VCaP (cell line): ENCODE results near the gene NOC4L.
"Not testable (repeated sequence)": the region's sequence is repeated elsewhere in the genome, so short reads cannot be mapped to it uniquely, and the experiment has no call there.

Source experiments
- H3K27ac ChIP-seq: fragments of 450-650 bp; 2 replicates; pipeline ENCODE4 v1.5.1; 2017
- CTCF ChIP-seq: fragments of 450-650 bp; conservative IDR thresholded peaks from 2 replicates; pipeline ENCODE4 v1.5.1; 2017; ENCODE audit warnings: mild to moderate bottlenecking, moderate library complexity

The NOC4L gene

GRCh38 chr12:132146772-132147422 is 2.6 kb downstream of the NOC4L start:
- TF ChIP-seq CTCF, result no peak
- H3K27ac ChIP-seq, result no peak overlapping the region

DNA sequence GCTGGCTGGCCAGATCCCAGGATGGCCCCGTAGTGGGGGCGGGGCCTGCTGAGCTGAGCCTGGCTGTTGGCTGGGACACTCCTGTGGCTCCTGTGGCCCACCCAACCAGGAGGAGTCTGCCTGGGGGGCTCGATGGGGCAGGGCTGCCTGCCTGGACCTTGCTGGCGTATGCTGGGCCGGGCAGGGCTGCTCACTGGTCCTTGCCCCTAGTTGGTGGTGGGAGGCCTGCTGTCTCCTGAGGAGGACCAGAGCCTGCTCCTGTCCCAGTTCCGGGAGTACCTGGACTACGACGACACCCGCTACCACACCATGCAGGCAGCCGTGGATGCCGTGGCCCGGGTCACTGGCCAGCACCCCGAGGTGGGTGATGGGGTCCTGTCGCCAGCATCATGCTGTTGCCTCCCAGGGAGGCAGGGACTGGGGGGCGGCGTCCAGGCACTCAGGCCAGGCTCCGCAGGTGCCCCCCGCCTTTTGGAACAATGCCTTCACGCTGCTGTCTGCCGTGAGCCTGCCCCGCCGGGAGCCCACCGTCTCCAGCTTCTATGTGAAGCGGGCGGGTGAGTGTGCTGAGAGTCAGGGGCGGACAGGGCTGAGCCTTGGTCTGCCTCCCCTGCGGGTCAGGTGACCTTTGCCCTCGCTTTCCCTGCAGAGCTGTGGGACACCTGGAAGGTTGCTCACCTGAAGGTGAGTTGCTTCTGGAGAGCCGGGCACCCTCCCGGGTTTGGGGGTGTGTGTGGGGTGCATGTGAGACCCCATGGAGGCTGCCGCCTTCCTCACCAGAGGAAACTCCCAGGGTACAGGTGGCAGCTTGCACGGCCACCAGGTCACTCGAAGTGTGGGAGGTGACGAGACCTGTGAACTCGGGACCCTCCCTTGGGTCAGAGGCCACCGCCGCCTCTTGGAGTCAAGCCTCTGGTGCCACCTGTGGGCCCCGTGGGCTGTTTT is 3.4 kb downstream of the NOC4L start:
- no peak for TF ChIP-seq CTCF
- H3K27ac ChIP-seq, result no peak overlapping the region

GRCh38 chr12:132148368-132149045 is 4.2 kb downstream of the NOC4L start:
- no peak overlapping the region for H3K27ac ChIP-seq
- TF ChIP-seq CTCF, result no peak

- H3K27ac ChIP-seq, result not testable (repeated sequence)
These were observed 5.3 kb downstream of the NOC4L start for GRCh38 chr12:132149526-132149925.

GRCh38 chr12:132150780-132151144 is 6.5 kb downstream of the NOC4L start:
- no peak overlapping the region for H3K27ac ChIP-seq
- TF ChIP-seq CTCF, result no peak

DNA sequence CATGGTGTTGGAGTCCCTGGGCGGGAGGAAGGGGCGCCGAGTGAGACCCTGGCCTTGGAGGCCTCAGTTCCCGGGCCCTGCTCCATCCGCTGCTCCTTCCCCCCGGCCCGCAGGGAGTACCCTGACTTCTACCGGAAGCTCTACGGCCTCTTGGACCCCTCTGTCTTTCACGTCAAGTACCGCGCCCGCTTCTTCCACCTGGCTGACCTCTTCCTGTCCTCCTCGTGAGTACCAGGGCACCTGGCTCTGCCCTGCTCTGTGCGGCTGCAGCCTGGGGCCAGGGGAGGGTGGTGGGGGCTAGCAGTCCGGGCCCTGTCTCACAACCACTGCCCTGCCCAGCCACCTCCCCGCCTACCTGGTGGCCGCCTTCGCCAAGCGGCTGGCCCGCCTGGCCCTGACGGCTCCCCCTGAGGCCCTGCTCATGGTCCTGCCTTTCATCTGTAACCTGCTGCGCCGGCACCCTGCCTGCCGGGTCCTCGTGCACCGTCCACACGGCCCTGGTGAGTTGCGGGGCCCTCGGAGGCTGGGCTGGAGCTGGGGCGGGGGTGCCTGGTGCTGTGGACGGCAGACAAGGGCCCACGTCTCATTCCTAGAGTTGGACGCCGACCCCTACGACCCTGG is 7.0 kb downstream of the NOC4L start:
- no peak overlapping the region for H3K27ac ChIP-seq
- TF ChIP-seq CTCF, result no peak

DNA sequence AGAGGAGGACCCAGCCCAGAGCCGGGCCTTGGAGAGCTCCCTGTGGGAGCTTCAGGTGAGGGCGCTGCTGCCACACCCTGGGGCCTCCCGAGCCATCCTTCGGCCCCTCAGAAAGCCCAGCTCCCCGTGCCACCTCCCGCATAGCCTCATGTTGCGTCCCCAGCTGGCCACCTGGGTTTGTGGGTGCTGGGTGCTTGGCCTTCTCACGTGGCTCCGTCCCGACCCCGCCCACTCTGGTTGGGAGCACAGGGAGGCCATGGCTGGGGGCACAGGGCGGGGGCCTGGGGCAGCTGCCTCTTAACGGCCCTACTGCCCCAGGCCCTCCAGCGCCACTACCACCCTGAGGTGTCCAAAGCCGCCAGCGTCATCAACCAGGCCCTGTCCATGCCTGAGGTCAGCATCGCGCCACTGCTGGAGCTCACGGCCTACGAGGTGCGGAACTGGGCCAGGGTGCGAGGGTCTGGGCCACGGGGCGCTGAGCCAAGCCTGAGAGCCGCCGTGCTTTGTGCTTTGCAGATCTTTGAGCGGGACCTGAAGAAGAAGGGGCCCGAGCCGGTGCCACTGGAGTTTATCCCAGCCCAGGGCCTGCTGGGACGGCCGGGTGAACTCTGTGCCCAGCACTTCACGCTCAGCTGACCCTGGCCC is 7.6 kb downstream of the NOC4L start:
- TF ChIP-seq CTCF, result no peak

More for the DNA sequence above, 7.6 kb downstream of the NOC4L start:
- no peak overlapping the region for H3K27ac ChIP-seq
